ENCODE data around the gene TBC1D1.

- TF ChIP-seq CTCF (tag by site-specific recombination; IDR thresholded peaks at IDR 0.05) (no peak), KLF17 (tag by site-specific recombination; IDR thresholded peaks at IDR 0.05) (no peak), ZNF768 (tag by site-specific recombination; IDR thresholded peaks at IDR 0.05) (no peak), ZNF140 (tag by site-specific recombination; IDR thresholded peaks at IDR 0.05) (no peak), ATF2 (tag by site-specific recombination; IDR thresholded peaks at IDR 0.05; ENCODE audit: low read depth) (no peak), ZNF670 (tag by site-specific recombination; IDR thresholded peaks at IDR 0.05; ENCODE audit: low read depth) (no peak), GLI2 (tag by site-specific recombination; IDR thresholded peaks at IDR 0.05; ENCODE audit: borderline replicate concordance, low read depth) (no peak), ZNF133 (tag by site-specific recombination; IDR thresholded peaks at IDR 0.05) (no peak), ZNF391 (tag by site-specific recombination; IDR thresholded peaks at IDR 0.05; ENCODE audit: borderline replicate concordance, low read depth) (no peak), ZNF341 (tag by site-specific recombination; IDR thresholded peaks at IDR 0.05; ENCODE audit: low read depth) (no peak), ZBTB26 (tag by site-specific recombination; optimal IDR thresholded peaks at IDR 0.05) (no peak), ZNF169 (tag by site-specific recombination; IDR thresholded peaks at IDR 0.05) (no peak), ZNF549 (tag by site-specific recombination; IDR thresholded peaks at IDR 0.05) (no peak)
Measured at GRCh38 chr4:37860266-37860665, 30.6 kb upstream of the TBC1D1 start.
